Mesodermal cell (in vitro differentiated cells): Measurements from ENCODE around the gene XYLT1.

Experiments used
- H3K27ac ChIP-seq: 2 replicates; pipeline ENCODE4 v1.7.0; 2013; ENCODE audit warnings: mild to moderate bottlenecking, low read depth, low read length, moderate library complexity; ENCODE audit not compliant: severe bottlenecking
- H3K36me3 ChIP-seq: 2 replicates; pipeline ENCODE4 v1.7.1; 2013; ENCODE audit warnings: mild to moderate bottlenecking, low read length, moderate library complexity; ENCODE audit not compliant: control insufficient read depth, insufficient read depth
- H3K4me1 ChIP-seq: one replicate; pipeline ENCODE4 v1.7.1; 2013; ENCODE audit warnings: mild to moderate bottlenecking, low read length; ENCODE audit not compliant: insufficient read depth, control insufficient read depth, poor library complexity, severe bottlenecking
- H3K4me3 ChIP-seq: 2 replicates; pipeline ENCODE4 v1.7.0; 2013; ENCODE audit warnings: low read length, control low read depth, mild to moderate bottlenecking; ENCODE audit not compliant: insufficient read depth, poor library complexity, severe bottlenecking; ENCODE audit errors: extremely low read depth
- H3K9me3 ChIP-seq: 2 replicates; pipeline ENCODE4 v1.7.1; 2013; ENCODE audit warnings: mild to moderate bottlenecking, low read length, moderate library complexity; ENCODE audit not compliant: control insufficient read depth
- WGBS, 2 experiments: methylation state at CpG; one replicate each; pipeline ENCODE4 v1.1.5; 2013; ENCODE audit warnings: missing lambda C conversion rate in 2 of 2; ENCODE audit not compliant: insufficient coverage in 2 of 2; 5-methylcytosine and 5-hydroxymethylcytosine counted together

XYLT1 gene

GRCh38 chr16:17431012-17431411 lies 39.7 kb downstream of the XYLT1 start:
- Histone ChIP-seq H3K27ac (no peak overlapping the region), H3K36me3 (no peaks in the 10 kb centered on the region), H3K4me3 (no peak overlapping the region), H3K4me1 (no peaks in the 10 kb centered on the region), H3K9me3 (no peaks in the 10 kb centered on the region)
- WGBS, 2 experiments, result 88 to 93% methylated on average over 5 to 7 of the region's 8 CpGs

DNA sequence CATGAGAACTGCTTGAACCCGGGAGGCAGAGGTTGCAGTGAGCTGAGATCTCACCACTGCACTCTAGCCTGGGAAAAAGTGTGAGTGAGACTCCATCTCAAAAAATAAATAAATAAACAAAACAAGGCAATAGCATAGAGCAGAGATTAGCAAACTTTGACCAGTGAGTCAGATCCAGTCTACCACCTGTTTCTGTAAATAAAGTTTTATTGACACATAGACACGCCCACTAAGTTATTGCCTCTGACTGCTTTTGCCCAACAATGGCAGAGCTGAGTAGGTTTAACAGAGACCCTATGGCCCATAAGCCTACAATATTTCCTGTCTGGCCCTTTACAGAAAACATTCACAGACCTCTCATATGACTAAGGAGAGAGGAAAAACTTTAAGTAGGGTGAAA lies 44.3 kb downstream of the XYLT1 start:
- 90 to 100% methylated on average over 2 of the region's 2 CpGs for WGBS, 2 experiments
- H3K4me3 ChIP-seq, result no peak overlapping the region

GRCh38 chr16:17424771-17425170 lies 46.0 kb downstream of the XYLT1 start:
- H3K9me3 ChIP-seq, result no peaks in the 10 kb centered on the region
- no peaks in the 10 kb centered on the region for H3K36me3 ChIP-seq
- no peaks in the 10 kb centered on the region for H3K4me1 ChIP-seq
- WGBS, 2 experiments, result 91 to 100% methylated on average over 2 to 3 of the region's 5 CpGs
- no peak overlapping the region for H3K27ac ChIP-seq
- no peak overlapping the region for H3K4me3 ChIP-seq

More for the DNA sequence above, 44.3 kb downstream of the XYLT1 start:
- Histone ChIP-seq H3K9me3 (no peaks in the 10 kb centered on the region), H3K36me3 (no peaks in the 10 kb centered on the region), H3K4me1 (no peaks in the 10 kb centered on the region), H3K27ac (no peak overlapping the region)

DNA sequence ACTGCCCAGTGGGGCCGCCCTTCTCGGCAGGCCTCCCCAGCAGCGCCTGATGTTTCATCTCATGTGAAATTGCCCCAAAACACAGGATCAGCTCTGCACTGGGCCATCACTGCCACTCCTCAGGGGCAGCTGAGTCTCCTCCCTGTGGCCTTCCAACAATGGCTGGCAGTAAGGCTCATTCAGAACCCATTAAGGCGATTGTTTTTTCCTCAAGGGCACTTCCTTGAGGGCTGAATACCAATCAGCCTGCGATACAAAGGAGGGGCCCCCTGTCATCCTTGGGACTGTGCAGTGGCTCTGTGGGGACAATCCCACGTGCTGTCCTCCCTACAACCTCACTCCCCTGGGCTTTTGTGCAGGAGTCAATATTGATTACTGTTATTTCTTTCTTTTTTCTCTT lies 47.5 kb downstream of the XYLT1 start:
- Histone ChIP-seq H3K36me3 (no peaks in the 10 kb centered on the region), H3K27ac (no peak overlapping the region), H3K4me3 (no peak overlapping the region), H3K4me1 (no peaks in the 10 kb centered on the region), H3K9me3 (no peaks in the 10 kb centered on the region)
- WGBS, 2 experiments, result 59 to 61% methylated on average over 5 of the region's 6 CpGs

GRCh38 chr16:17420816-17421215 lies 49.9 kb downstream of the XYLT1 start:
- no peaks in the 10 kb centered on the region for H3K36me3 ChIP-seq
- whole genome bisulfite sequencing, 2 experiments, result 95% methylated on average over 2 of the region's 4 CpGs; no CpG with 5 or more reads in 1 of the 2 experiments
- H3K4me3 ChIP-seq, result no peak overlapping the region
- no peaks in the 10 kb centered on the region for H3K4me1 ChIP-seq
- no peak overlapping the region for H3K27ac ChIP-seq
- H3K9me3 ChIP-seq, result no peaks in the 10 kb centered on the region

DNA sequence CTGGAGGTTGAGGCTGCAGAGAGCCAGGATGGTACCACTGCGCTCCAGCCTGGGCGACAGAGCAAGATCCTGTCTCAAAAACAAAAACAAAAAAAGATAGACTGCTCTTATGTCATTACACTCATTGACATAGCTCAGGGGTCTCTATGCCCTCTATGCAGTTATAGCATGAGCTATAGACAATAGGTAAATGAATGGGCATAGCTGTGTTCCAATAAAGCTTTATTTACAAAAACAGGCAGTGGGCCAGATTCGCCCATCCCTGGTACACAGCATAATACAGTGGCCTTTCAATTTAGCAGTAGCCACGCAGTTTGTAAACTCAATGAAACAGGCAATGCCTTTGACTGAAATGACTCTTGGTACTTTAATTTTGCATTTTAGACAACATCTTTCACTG lies 51.5 kb downstream of the XYLT1 start:
- H3K9me3 ChIP-seq, result no peaks in the 10 kb centered on the region
- no peaks in the 10 kb centered on the region for H3K36me3 ChIP-seq
- WGBS, 2 experiments, result 91 to 94% methylated on average over 2 to 4 of the region's 4 CpGs
- H3K4me1 ChIP-seq, result no peaks in the 10 kb centered on the region
- H3K4me3 ChIP-seq, result no peak overlapping the region
- no peak overlapping the region for H3K27ac ChIP-seq

- no peak overlapping the region for H3K27ac ChIP-seq
- H3K9me3 ChIP-seq, result no peaks in the 10 kb centered on the region
- peaks cover 1% of the 10 kb centered on the region for H3K4me1 ChIP-seq
- 67 to 94% methylated on average over 1 to 2 of the region's 2 CpGs for WGBS, 2 experiments
- H3K4me3 ChIP-seq, result no peak overlapping the region
- H3K36me3 ChIP-seq, result no peaks in the 10 kb centered on the region
Measured at GRCh38 chr16:17417740-17418139, 53.0 kb downstream of the XYLT1 start.

- 21 to 45% methylated on average over 10 to 12 of the region's 14 CpGs for WGBS, 2 experiments
- H3K27ac ChIP-seq, result peak overlapping the region; percentile 32
Measured at GRCh38 chr16:17416461-17417311, 54.1 kb downstream of the XYLT1 start.

GRCh38 chr16:17414916-17415315 lies 55.8 kb downstream of the XYLT1 start:
- Histone ChIP-seq H3K4me3 (no peak overlapping the region), H3K27ac (no peak overlapping the region), H3K36me3 (no peaks in the 10 kb centered on the region), H3K9me3 (no peaks in the 10 kb centered on the region), H3K4me1 (peaks cover 3% of the 10 kb centered on the region)
- WGBS, 2 experiments, result 91 to 96% methylated on average over 3 to 6 of the region's 8 CpGs

More at GRCh38 chr16:17416461-17417311, 54.1 kb downstream of the XYLT1 start:
- no peaks in the 10 kb centered on the region for H3K36me3 ChIP-seq
- H3K4me3 ChIP-seq, result no peak overlapping the region
- H3K9me3 ChIP-seq, result no peaks in the 10 kb centered on the region
- H3K4me1 ChIP-seq, result peaks cover 3% of the 10 kb centered on the region

DNA sequence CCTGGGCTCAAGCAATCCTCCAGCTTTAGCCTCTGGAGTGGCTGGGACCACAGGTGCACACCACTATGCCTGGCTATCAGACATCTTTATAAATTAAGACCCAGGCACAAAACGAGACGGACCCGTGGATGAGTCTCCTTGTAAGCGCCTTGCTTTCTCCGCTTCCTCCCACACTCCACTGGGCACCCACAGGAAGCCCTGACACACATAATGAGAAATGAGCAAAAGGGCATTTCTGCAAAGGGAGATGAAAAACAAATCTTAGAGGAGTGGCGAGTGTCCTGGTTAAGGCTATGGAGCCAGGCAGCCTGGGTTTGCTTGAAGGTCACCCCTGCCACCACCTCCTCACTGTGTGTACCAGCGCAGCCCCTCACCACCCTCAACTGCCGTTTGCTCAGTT lies 56.3 kb downstream of the XYLT1 start:
- Histone ChIP-seq H3K36me3 (no peaks in the 10 kb centered on the region), H3K4me3 (no peak overlapping the region), H3K9me3 (no peaks in the 10 kb centered on the region), H3K4me1 (peaks cover 3% of the 10 kb centered on the region), H3K27ac (no peak overlapping the region)
- WGBS, 2 experiments, result 86 to 100% methylated on average over 6 of the region's 8 CpGs

GRCh38 chr16:17413508-17413907 lies 57.3 kb downstream of the XYLT1 start:
- H3K36me3 ChIP-seq, result no peaks in the 10 kb centered on the region
- H3K9me3 ChIP-seq, result no peaks in the 10 kb centered on the region
- H3K4me1 ChIP-seq, result peaks cover 3% of the 10 kb centered on the region
- no peak overlapping the region for H3K27ac ChIP-seq
- H3K4me3 ChIP-seq, result no peak overlapping the region
- WGBS, 2 experiments, result 79 to 92% methylated on average over 2 of the region's 4 CpGs
